ENCODE data around the gene SEMA4D.
"Not testable (repeated sequence)": the region's sequence is repeated elsewhere in the genome, so short reads cannot be mapped to it uniquely, and the experiment has no call there.

SEMA4D gene

DNA sequence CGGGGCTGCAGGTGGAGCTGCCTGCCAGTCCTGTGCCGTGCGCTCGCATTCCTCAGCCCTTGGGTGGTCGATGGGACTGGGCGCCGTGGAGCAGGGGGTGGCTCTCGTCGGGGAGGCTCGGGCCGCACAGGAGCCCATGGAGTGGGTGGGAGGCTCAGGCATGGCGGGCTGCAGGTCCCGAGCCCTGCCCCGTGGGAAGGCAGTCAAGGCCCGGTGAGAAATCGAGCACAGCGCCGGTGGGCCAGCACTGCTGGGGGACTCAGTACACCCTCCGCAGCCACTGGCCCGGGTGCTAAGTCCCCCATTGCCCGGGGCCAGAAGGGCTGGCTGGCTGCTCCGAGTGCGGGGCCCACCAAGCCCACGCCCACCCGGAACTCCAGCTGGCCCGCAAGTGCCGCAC is 17.5 kb downstream of the SEMA4D start:
- DNase-seq, result not testable (repeated sequence)

DNA sequence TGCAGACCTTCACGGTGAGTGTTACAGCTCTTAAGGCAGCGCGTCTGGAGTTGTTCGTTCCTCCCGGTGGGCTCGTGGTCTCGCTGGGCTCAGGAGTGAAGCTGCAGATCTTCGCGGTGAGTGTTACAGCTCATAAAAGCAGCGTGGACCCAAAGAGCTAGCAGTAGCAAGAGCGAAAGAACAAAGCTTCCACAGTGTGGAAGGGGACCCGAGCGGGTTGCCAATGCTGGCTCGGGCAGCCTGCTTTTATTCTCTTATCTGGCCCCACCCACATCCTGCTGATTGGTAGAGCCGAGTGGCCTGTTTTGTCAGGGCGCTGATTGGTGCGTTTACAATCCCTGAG is 18.3 kb downstream of the SEMA4D start:
- DNase-seq, result not testable (repeated sequence)

DNA sequence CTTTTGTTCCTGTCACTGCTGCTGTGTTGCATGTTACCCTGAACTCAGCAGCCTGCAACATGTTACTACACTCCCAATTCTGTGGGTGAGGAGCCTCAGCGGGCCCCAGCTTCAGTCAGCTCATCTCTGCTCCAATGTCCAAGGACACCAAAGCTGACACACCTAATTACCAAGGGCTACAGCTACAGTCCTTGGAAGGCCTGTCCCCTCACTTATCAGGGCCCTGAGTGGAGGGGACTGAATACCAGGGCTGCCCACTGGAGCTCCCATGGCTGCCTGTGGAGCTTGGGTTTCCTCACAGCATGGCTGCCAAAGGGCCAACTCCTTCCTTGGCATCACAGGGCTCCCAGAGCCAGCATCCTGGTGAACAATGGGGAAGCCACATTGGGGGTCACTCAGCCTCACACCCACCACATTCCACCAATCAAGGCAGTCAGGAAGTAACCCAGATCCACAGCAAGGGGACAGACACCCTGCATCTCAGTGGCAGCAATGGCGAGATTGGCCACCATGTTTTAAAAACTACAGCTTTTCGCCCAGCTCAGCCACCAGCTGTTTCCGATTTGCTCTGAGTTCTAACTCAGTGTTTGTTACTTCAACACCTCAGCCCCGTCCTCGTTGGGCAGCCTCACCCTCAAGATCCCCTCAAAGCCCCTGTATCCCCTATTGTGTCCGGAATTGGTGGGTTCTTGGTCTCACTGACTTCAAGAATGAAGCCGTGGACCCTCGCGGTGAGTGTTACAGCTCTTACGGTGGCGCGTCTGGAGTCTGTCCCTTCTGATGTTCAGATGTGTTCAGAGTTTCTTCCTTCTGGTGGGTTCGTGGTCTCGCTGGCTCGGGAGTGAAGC is 18.9 kb downstream of the SEMA4D start:
- DNase-seq, result no peak

DNA sequence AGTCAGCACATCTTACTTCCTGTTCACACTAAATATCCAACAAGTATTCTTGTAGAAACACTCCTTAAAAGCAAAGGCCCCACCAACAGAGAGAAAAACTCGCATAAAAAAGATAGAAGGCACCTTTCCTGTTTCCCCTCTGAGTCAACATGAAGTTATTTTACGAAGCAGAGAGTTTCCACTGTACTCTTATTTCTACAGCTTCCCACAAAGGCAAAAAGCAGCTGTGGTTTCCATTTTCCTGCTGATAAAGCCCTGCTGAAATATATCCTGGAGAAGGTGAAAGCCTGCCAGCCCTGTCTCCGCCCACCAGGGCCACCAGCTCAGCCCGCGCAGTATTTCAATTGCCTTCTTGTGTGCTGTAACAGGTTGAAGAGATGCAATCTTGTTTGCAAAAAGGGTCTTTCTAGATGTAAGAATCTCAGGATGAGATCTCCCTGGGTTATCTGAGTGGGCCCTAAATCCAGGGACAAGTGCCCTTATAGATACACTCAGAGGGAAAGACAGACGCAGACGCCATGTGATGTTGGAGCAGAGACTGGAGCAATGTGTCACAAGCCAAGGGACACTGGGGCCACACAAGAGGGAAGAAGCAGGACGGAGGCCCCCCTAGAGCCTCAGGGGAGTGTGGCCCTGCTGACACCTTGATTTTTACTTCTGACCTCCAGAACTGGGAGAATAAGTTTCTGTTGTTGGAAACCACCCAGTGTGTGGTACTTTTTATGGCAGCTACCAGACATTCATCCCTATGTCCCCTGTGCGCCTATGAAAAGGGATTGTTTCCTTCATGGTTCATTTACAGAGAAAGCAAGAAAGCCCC is 19.9 kb downstream of the SEMA4D start:
- no peak for DNase-seq

DNA sequence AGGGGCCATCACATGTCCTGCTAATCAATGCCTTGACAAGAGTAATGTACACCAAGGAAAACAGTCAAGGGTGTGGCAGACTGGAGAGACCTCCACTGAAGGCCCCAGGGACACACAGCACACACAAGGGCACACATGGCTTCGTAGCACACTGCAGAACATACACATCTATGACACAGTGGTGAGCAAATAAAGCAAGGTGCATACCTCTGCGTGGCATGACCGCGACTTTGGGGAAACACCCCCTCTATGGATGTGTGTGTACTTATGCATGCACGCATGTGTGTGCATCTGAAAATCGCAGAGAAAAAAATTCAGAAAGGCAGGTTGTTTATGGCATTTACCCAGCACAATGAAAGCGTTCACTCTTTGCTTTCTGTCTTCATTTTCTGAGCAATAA is 20.5 kb downstream of the SEMA4D start:
- no peak for DNase-seq

DNA sequence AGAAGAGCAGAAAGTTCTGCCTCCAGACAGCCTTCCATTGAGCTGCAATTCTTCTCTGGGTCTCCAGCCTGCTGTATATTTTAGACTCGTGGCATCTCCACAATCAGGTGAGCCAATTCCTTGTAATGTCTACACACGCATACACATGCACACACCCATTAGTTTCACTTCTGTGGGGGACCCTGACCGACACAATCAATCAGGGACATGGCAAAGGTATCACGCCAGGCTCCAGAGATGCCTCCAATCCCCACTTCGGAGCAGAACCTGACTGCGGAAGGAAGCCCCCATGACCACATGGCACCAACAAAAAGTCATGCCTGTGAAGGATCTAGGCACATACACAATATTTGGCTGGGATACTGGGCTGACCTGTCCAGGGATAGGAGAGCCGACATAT is 21.4 kb downstream of the SEMA4D start:
- no peak for DNase-seq

DNA sequence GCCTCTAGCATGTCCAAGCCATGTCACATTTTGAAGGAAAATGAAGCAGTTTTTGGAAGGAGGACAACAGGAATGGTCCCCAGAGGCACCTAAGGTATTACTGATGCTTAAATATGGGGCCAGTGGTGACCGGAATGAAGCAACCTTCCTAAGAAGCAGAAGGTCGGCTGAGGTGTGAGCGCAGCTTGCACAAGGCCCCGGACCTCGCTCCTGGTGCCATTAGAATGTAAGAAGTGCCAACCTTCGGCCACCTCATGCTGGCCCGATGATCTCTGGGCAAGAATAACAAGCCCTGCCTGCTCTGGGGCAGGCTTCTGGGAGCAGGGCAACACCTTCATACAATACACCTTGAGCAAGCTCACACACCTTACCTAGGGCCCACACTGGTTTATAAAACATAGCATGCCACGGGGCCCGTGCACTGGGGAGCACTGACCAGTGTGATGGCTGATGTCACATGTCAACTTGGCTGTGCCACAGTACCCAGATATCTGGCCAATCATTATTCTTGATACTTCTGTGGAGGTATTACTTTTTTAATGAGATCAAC is 21.9 kb downstream of the SEMA4D start:
- DNase-seq, result no peak

DNA sequence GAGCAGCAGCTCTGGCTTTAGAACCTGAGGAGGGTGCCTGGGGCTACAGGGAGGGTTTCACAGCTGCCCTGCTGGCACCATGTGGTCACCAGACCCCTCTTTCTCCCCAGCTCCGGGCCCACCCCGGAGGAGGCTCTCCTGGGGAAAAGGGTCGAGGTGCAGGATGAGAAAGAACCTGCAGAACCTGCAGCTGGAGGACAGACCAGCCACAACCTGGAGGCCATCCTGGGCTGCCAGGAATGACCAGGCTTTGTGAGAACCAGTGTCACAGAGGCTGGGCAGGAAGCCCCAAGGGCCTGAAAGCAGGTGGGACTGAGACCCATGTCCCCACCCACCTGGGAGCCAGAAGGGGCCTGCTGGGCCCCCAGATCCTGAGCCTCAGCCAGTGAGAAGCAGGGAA is 23.0 kb downstream of the SEMA4D start:
- DNase-seq, result no peak

DNA sequence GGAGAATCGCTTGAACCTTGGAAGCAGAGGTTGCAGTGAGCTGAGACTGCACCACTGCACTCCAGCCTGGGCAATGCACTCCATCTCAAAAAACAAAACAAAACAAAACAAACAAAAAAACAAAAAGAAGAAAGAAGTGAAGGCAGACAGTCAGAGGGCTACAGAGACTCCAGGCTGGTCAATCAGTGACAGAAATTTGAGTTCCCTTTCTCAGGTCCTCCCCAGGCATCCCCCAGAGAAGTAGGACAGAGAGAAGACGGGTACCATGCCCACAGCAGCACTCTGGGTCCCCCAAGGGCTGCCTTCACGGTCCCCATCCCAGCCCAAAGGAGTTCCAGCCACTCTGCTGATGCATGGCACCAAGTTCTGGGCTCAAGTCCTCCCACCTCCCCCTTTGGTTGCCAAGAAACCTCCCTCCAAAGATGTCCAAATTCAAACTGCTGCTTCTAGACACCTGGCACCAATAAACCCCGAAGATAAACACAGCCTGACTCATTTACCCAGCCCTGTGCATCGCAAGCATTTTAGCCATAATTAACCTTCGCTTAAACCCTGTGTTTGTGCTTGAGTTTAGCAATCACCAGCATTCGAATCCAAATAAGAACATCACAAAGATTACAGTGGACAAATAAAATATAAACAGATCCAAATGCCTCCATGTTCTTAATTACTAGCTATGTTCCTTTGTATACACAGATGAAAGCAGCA is 24.0 kb downstream of the SEMA4D start:
- DNase-seq, result no peak

DNA sequence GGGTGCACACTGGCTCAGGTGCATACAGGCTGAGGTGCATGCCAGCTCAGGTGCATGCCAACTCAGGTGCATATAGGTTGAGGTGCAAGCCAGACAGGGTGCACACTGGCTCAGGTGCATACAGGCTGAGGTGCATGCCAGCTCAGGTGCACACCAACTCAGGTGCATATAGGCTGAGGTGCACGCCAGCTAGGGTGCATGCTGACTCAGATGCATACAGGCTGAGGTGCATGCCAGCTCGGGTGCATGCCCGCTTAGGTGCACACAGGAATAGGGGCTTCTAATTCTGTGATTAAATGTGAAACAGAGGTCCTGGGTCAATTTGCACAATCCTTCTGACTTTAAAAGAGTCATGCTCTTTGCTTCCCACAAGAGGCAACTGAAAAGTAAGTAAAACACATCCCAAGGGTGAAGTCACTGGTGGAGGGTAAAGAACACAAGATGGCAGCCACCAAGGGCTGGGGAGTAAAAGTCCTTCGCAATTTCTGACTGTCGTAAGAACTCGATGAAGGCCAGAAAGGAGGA is 26.1 kb downstream of the SEMA4D start:
- DNase-seq, result not testable (repeated sequence)

DNA sequence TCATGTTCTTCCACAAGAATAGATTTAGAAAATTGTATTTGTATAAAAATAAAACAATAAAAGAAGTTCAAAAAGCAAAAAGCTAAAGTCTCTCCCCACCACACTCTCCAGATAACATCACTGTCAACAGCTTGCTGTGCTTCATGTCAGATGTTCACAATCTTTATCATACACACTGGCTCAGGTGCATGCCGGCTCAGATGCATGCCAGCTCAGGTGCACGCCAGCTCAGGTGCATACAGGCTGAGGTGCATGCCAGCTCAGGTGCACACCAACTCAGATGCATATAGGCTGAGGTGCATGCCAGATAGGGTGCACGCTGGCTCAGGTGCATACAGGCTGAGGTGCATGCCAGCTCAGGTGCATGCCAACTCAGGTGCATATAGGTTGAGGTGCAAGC is 26.5 kb downstream of the SEMA4D start:
- no peak for DNase-seq

DNA sequence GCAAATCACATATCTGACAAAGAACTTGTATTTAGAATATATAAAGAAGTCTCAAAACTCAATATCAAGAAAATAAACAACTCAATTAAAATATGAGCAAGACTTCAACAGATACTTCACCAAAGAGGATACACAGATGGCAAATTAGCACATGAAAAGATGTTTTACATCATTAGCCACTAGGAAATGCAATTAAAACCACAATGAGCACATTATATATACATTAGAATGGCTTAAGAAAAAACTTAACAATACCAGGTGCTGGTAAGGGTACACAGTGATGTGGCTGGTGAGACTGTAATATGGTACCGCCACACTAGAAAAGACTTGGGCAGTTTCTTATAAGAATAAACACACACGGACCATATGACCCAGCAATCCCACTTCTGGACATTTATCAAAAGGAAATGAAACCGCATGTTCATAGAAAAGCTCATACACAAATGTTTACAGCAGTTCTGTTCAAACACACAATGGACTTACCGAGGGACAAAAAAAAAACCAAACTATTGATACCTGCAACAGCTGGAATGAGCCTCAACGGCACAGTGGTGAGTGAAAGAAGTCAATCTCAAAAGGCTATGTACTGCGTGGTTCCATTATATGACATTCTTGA is 27.6 kb downstream of the SEMA4D start:
- no peak for DNase-seq

DNA sequence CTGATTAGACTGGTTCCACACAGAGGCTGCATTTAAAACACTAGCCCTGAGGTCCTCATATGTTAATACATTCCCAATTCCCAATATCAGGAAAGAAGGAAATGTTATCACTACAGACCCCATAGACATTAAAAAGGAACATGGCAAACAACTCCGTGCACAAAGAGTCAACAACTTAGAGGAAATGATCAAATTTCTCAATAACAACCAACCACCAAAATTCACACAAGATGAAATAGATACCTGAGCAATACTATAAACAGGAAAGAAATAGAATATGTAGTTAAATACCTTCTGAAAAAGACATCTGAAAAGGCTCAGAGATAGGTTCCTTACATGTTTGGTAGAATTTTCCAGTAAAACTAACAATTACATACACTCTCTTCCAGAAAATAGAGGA is 28.9 kb downstream of the SEMA4D start:
- no peak for DNase-seq

DNA sequence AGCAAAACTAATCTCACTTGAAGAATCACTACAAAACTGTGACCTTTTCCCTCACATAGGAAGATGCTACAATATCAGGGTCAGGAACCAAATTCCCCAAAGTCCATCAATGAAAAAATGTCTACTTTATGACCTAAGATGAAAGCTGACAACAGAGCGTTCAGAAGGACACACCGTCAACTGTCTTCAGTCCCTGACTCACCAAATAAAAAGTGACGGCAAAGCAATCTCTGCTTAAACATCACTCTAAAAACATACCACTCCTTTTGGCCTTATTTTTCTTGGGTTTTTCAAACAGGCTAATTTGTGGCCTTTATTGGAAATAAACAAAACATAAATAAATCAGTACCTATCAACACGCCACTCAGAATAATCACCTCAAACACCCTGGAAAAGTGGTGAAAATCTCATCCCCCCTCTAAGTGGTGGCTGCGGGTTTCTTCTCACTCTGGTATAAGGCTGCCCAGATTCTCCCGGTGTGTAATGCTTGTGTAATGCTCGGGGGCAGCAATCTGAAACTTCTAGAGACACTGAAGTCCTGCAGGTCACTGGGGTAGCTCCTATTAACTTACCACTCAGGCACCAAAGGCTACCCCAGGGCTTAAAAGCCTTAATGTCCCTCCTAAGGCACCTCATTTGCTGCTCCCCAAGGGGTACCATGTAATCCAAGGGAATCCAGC is 29.5 kb downstream of the SEMA4D start:
- DNase-seq, result no peak

DNA sequence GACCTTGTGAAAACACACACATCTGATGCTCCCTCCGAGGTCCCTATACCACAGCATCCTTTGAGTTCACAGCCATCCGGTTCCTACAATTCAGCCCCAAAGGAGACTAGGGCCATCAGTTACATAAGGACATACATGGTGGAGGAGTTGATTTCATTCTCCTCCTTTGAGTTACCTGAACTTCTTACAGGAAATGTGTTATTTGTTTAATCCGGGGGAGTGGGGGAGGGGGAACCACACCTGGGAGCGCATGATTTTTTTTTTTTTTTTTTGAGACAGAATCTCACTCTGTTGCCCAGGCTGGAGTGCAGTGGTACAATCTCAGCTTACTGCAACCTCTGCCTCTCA is 30.7 kb downstream of the SEMA4D start:
- DNase-seq, result no peak

DNA sequence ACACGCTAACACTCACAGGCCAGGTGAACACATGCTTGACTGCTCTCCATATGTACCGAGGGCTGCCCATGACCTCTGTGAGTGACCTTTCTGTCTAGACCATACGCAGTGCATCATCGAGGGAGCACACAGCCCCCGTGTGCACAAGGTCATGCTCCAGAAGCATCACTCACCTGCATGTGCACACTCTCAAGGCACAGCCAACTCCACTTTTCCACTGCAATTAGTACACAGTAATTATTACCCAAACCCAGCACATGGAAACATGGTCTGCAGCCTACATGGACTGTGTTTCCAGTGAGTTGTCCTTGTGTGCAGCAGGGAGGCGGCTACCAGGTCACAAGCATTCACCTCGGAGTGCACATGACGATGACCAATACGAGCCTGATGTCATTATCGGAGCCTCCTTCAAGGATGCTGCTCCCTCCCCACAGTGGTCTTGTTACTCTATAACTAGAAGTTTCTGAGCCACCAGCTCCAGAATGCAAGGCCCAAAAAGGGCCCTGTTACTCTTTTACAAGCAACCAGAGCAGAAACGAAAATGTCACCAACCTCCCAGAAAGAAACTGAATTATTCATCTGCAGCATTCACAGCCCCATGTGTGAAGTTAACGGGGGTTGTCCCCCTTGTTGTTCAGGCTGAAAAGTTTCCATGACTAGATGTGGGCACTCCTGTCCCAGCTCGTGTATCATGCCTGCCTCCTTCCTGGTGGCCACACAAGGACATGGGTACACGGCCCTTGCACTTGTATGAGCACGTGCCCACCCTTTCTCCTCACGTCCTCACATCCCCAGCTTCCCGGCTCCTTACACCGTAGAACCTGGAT is 31.2 kb downstream of the SEMA4D start:
- no peak for DNase-seq

DNA sequence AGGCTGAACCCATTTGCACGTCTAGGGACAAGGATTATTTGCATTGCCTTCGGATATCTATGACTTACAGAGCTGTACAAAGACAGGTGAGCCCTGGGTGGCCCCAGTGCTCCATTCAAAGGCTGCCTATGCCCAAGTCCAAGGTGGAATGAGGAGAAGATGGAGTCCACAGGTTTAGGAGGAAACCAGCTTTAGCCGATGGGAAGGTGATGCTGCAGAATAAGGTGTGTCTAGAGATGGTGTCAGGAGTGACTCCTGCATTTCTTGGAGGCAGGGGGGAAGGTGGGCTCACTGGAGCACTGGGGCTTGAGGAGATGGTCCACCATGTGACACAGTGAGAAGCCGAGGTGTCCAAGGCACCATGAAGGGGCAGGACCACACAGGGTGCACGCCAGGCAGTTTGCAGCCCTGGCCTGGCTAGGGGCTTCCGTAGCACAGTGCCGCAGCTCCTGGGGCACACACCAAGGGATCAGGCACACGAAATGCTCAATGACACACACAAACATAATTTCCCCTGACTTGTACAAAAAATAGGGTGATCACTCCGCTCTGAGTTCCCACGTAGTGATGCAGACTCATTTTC is 32.1 kb downstream of the SEMA4D start:
- no peak for DNase-seq

DNA sequence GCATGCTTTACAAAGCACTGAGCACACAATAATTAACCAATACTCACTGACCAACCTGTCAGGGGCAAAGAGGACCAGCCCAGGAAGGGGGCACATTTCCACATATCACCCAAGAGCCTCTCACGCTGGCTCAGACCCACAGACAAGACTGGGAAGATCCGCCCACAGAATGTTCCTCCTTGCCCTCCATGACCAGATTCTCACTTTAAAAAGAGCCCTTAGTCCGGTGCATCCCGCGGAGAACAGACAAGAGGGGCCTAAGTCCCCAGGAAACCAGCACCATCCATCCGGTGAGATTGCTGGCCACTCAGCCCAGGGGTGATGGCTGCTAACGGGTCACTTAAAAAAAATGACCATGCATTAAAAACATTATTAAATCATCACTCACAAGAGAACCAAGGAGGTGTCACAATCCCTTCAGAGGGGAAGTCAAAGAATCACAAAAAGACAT is 32.9 kb downstream of the SEMA4D start:
- DNase-seq, result no peak

DNA sequence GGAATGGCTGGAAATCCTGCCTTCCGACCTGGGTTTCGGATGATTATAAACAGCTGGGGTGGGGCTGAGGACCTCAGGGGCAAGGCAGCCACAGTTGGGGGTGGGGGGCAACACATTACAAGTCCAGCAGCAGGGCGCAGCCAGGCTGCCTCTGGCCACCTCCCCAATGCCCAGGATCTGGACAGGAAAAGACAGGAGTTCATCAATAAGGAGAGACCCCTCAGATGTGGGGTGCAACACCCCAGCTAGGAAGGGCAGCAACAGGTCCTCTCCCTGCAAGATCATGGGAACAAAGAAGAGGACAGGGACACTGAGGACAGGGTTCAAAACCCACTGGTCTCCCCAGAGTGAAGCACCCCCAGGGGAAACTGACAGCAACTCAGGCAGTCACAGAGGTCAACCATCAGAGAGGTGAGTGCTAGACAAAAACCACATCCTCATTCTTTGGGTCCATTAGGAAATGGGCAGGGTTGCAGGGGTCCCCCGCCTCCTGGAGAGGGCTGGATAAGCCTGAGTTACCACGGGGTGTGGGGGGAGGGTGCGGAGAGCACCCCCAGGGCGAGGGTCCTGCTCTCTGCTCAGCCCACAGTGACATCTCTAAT is 33.5 kb downstream of the SEMA4D start:
- DNase-seq, result no peak

All from islet precursor cell (in vitro differentiated cells).